HepG2 (cell line): Measurements from ENCODE around the gene RELL1. TPM values are rescaled to one million over a fixed set of nuclear protein-coding genes. Genes with fewer than 3 reads are reported as not detected.
A peak's percentile ranks its signal among the peaks of the same experiment; 100 is the strongest.

Experiments
- SMAD1 ChIP-seq: sonication (generic); formaldehyde crosslinking; IDR thresholded peaks from 2 replicates; pipeline ENCODE4 v1.4.0; 2020; ENCODE audit warnings: missing genetic modification reagents, low read depth, mild to moderate bottlenecking, borderline replicate concordance
- TGIF2 ChIP-seq: IDR thresholded peaks from 2 replicates; pipeline ENCODE4 v1.6.1; 2016; ENCODE audit warnings: control low read depth, missing compliant biosample characterization
- ZFP82 ChIP-seq: sonication (generic); formaldehyde crosslinking; IDR thresholded peaks from 2 replicates; pipeline ENCODE4 v1.5.1; 2020; ENCODE audit warnings: mild to moderate bottlenecking, missing genetic modification reagents, borderline replicate concordance
- ZNF10 ChIP-seq: sonication (generic); formaldehyde crosslinking; IDR thresholded peaks from 2 replicates; pipeline ENCODE4 v1.4.0; 2020; ENCODE audit warnings: mild to moderate bottlenecking, low read depth, missing genetic modification reagents, borderline replicate concordance
- ZNF468 ChIP-seq: sonication (generic); formaldehyde crosslinking; IDR thresholded peaks from 2 replicates; pipeline ENCODE4 v1.8.0; 2022; ENCODE audit warnings: mild to moderate bottlenecking, moderate library complexity, missing genetic modification reagents
- ZNF589 ChIP-seq: sonication (generic); formaldehyde crosslinking; conservative IDR thresholded peaks from 2 replicates; pipeline ENCODE4 v1.8.0; 2022; ENCODE audit warnings: mild to moderate bottlenecking, moderate library complexity, missing genetic modification reagents
- polyA plus RNA-seq, 8 experiments: library from polyadenylated mRNA; depleted of rRNA in 3 of 8; stranded (reverse) in 7 of 8; unstranded in 1 of 8; fragments of >200 nt; fragmentation: Illumina TruSeq in 4 of 8; extraction: Trizol in 4 of 8; gene quantifications; 2 replicates each; pipeline versions ENCODE4 v1.2.1 to v1.2.3, GENCODE V29; 2011 to 2016; ENCODE audit warnings: low read depth in 4 of 8, missing spikeins in 1 of 8, mixed read lengths in 1 of 8; ENCODE audit not compliant: insufficient read depth in 1 of 8
- total RNA-seq, 5 experiments: library from RNA; depleted of rRNA; stranded (reverse); fragments of >200 nt; fragmentation: Illumina TruSeq; extraction: Trizol; gene quantifications; 2 replicates each; pipeline ENCODE4 v1.2.3, GENCODE V29; 2016; ENCODE audit warnings: low read depth in 1 of 5
- TF ChIP-seq, protein P1 (sequence below): sonication (generic); formaldehyde crosslinking; IDR thresholded peaks from 2 replicates; pipeline ENCODE4 v1.4.0; 2020; ENCODE audit warnings: mild to moderate bottlenecking, missing genetic modification reagents, borderline replicate concordance
- TF ChIP-seq, protein P2 (sequence below): sonication (generic); formaldehyde crosslinking; IDR thresholded peaks from 2 replicates; pipeline ENCODE4 v1.9.0; 2021; ENCODE audit warnings: missing genetic modification reagents, borderline replicate concordance
- TF ChIP-seq, protein P3 (sequence below): sonication (generic); formaldehyde crosslinking; IDR thresholded peaks from 2 replicates; pipeline ENCODE4 v1.5.0; 2020; ENCODE audit warnings: mild to moderate bottlenecking, missing genetic modification reagents, borderline replicate concordance
- TF ChIP-seq, protein P4 (sequence below): sonication (generic); formaldehyde crosslinking; IDR thresholded peaks from 2 replicates; pipeline ENCODE4 v1.5.0; 2020; ENCODE audit warnings: missing genetic modification reagents
- TF ChIP-seq, protein P5 (sequence below): sonication (generic); formaldehyde crosslinking; IDR thresholded peaks from 2 replicates; pipeline ENCODE4 v1.8.0; 2022; ENCODE audit warnings: low read depth, missing genetic modification reagents
- TF ChIP-seq, protein P6 (sequence below): sonication (generic); formaldehyde crosslinking; conservative IDR thresholded peaks from 2 replicates; pipeline ENCODE4 v1.4.0; 2020; ENCODE audit warnings: missing genetic modification reagents

The RELL1 gene
- total and polyA plus RNA-seq, 2 of the 13 experiments (the other 11 are each of a cell fraction or from before 2014, with no cell fraction given), result 8.4 to 58.4 TPM

DNA sequence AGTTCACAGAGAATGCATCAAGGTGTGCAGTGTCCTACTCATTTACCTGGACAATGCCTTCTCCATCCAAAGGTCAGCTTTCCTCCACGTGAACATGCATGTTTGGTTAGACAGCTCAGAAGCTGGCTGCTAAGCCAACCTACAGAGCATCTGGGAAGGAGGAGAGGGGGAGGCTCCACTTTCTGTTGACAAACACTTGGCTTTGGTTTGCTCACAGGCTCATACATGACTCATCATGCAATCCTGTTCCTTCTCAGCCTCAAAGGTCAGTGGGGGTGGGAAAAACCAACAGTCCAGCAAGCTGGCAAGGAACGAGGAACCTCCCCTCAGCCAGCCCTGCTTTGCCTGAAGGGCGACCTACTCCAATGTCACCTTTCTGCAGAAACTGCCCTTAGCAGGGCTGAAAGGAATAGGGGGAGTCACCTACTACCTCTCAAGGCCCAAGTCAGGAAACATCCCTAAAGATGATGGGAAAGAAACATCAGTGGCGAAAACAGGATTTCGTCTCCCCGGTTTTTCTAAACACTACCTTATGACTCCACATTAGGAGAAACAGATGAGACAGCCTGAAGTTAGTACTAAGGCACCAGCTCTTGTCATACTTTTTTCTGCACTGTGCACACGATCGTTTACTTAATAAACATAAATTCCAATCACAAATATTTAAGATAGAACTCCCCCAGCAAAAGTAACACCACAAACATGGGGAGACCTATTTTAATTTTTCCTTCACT lies 37.9 kb downstream of the RELL1 start (continued):
- TF ChIP-seq, protein P1, sequence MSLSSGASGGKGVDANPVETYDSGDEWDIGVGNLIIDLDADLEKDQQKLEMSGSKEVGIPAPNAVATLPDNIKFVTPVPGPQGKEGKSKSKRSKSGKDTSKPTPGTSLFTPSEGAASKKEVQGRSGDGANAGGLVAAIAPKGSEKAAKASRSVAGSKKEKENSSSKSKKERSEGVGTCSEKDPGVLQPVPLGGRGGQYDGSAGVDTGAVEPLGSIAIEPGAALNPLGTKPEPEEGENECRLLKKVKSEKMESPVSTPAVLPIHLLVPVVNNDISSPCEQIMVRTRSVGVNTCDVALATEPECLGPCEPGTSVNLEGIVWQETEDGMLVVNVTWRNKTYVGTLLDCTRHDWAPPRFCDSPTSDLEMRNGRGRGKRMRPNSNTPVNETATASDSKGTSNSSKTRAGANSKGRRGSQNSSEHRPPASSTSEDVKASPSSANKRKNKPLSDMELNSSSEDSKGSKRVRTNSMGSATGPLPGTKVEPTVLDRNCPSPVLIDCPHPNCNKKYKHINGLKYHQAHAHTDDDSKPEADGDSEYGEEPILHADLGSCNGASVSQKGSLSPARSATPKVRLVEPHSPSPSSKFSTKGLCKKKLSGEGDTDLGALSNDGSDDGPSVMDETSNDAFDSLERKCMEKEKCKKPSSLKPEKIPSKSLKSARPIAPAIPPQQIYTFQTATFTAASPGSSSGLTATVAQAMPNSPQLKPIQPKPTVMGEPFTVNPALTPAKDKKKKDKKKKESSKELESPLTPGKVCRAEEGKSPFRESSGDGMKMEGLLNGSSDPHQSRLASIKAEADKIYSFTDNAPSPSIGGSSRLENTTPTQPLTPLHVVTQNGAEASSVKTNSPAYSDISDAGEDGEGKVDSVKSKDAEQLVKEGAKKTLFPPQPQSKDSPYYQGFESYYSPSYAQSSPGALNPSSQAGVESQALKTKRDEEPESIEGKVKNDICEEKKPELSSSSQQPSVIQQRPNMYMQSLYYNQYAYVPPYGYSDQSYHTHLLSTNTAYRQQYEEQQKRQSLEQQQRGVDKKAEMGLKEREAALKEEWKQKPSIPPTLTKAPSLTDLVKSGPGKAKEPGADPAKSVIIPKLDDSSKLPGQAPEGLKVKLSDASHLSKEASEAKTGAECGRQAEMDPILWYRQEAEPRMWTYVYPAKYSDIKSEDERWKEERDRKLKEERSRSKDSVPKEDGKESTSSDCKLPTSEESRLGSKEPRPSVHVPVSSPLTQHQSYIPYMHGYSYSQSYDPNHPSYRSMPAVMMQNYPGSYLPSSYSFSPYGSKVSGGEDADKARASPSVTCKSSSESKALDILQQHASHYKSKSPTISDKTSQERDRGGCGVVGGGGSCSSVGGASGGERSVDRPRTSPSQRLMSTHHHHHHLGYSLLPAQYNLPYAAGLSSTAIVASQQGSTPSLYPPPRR, result peak; percentile 85
- TF ChIP-seq, protein P2, sequence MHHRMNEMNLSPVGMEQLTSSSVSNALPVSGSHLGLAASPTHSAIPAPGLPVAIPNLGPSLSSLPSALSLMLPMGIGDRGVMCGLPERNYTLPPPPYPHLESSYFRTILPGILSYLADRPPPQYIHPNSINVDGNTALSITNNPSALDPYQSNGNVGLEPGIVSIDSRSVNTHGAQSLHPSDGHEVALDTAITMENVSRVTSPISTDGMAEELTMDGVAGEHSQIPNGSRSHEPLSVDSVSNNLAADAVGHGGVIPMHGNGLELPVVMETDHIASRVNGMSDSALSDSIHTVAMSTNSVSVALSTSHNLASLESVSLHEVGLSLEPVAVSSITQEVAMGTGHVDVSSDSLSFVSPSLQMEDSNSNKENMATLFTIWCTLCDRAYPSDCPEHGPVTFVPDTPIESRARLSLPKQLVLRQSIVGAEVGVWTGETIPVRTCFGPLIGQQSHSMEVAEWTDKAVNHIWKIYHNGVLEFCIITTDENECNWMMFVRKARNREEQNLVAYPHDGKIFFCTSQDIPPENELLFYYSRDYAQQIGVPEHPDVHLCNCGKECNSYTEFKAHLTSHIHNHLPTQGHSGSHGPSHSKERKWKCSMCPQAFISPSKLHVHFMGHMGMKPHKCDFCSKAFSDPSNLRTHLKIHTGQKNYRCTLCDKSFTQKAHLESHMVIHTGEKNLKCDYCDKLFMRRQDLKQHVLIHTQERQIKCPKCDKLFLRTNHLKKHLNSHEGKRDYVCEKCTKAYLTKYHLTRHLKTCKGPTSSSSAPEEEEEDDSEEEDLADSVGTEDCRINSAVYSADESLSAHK, result no peak
- TF ChIP-seq, protein P3, sequence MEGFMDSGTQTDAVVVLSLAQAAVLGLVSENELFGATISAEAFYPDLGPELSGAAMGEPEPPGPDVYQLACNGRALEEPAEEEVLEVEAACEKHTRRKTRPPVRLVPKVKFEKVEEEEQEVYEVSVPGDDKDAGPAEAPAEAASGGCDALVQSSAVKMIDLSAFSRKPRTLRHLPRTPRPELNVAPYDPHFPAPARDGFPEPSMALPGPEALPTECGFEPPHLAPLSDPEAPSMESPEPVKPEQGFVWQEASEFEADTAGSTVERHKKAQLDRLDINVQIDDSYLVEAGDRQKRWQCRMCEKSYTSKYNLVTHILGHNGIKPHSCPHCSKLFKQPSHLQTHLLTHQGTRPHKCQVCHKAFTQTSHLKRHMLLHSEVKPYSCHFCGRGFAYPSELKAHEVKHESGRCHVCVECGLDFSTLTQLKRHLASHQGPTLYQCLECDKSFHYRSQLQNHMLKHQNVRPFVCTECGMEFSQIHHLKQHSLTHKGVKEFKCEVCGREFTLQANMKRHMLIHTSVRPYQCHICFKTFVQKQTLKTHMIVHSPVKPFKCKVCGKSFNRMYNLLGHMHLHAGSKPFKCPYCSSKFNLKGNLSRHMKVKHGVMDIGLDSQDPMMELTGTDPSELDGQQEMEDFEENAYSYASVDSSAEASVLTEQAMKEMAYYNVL (CRISPR knock-in tag), result peak; percentile 50; the same call in 1 of the 2 replicates
- TF ChIP-seq ZFP82 (CRISPR knock-in tag) (no peak), ZNF589 (CRISPR knock-in tag) (no peak), SMAD1 (CRISPR knock-in tag) (no peak), ZNF10 (CRISPR knock-in tag) (no peak), ZNF468 (CRISPR knock-in tag) (no peak), TGIF2 (CRISPR knock-in tag) (no peak)
- TF ChIP-seq, protein P4, sequence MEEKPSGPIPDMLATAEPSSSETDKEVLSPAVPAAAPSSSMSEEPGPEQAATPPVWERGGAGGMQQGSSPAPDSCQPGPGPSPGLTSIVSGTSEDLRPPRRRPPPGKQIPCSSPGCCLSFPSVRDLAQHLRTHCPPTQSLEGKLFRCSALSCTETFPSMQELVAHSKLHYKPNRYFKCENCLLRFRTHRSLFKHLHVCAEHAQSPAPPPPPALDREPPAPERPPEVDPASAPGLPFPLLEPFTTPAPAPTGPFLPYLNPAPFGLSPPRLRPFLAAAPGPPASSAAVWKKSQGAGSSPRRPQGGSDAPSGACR, result 0 out of 2 replicates have a peak, but pooled peaks have one; percentile 31
- TF ChIP-seq, protein P5, sequence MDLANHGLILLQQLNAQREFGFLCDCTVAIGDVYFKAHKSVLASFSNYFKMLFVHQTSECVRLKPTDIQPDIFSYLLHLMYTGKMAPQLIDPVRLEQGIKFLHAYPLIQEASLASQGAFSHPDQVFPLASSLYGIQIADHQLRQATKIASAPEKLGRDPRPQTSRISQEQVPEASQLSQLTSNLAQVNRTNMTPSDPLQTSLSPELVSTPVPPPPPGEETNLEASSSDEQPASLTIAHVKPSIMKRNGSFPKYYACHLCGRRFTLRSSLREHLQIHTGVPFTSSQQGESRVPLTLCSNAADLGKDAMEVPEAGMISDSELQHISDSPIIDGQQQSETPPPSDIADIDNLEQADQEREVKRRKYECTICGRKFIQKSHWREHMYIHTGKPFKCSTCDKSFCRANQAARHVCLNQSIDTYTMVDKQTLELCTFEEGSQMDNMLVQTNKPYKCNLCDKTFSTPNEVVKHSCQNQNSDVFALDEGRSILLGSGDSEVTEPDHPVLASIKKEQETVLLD (CRISPR knock-in tag), result no peak
- TF ChIP-seq, protein P6, sequence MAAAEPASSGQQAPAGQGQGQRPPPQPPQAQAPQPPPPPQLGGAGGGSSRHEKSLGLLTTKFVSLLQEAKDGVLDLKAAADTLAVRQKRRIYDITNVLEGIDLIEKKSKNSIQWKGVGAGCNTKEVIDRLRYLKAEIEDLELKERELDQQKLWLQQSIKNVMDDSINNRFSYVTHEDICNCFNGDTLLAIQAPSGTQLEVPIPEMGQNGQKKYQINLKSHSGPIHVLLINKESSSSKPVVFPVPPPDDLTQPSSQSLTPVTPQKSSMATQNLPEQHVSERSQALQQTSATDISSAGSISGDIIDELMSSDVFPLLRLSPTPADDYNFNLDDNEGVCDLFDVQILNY (CRISPR knock-in tag), result no peak
